UCSD-AML1 (cell line): Measurements from ENCODE around the gene GLIS2.

Experiments
- DNase-seq: peaks from one replicate; lab custom pipeline; 2025; ENCODE audit not compliant: unreplicated experiment; lab: John Stamatoyannopoulos, UW

The GLIS2 gene

GRCh38 chr16:4297480-4297879 is 18.4 kb upstream of the GLIS2 start:
- no peak for DNase-seq

DNA sequence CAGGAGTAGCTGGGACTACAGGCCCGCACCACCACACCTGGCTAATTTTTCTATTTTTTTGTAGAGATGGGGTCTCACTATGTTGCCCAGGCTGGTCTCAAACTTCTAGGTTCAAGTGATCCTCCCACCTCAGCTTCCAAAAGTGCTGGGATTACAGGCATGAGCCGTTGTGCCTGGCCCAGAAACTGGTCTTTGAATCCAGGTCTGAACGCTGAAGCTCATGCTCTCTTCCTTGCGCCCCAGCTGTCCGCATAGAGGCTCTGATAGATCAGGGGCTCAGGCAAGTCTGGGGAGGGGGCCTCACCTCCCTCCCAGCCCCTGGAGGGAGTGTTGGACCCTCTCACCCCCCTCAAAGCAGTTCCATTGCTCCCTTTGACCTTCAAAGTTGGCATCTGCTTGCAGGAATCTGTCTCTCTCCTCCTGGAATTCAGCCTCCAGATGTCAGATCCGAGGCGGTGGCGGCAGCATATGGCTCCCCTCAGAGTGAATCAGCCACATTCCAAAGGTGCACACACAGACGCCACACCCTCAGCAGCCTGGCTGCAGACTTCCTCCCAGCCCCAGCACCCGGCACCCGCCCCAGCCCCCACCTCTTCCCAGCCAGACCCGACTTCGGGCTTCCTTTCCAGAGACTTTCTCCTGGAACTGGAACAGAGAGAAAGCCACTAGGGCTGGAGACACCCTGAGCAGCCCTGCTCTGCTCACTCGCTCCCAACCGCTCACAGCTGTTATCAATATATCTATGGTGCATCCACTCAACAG is 16.9 kb upstream of the GLIS2 start:
- no peak for DNase-seq

DNA sequence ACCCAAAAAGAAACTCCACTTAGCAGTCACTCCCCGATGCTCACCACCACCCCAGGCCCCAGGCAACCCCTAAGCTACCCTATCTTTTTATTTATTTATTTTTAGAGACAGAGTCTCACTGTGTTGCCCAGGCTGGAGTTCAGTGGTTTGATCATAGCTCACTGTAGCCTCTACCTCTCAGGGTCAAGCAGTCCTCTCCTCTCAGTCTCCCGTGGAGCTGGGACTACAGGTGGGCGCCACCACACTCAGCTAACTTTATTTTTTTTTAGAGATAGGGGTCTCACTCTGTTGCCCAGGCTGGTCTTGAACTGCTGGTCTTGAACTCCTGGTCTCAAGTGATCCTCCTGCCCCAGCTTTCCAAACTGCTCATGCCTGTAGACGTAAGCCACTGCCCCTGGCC is 14.7 kb upstream of the GLIS2 start:
- DNase-seq, result no peak

GRCh38 chr16:4301968-4302367 is 13.9 kb upstream of the GLIS2 start:
- no peak for DNase-seq

DNA sequence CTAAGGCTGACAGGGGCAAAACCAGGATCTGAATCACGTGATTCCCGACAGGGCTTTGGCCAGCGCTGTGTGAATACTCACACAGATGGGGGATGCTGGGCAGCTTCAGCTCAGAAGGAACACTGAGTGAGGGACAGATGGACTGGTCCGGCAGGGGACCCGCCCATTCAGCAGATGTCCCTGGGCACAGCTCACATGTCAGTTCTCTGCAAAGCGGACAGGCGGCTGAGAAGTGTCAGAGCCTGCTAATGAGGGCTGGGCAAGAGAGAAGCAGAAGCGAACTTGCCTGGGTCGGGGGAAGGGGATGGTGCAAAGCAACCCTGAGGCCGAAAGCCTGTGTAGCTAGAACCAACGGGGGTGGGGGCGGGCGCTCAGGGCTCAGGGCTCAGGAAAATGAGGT is 11.9 kb upstream of the GLIS2 start:
- DNase-seq, result no peak

DNA sequence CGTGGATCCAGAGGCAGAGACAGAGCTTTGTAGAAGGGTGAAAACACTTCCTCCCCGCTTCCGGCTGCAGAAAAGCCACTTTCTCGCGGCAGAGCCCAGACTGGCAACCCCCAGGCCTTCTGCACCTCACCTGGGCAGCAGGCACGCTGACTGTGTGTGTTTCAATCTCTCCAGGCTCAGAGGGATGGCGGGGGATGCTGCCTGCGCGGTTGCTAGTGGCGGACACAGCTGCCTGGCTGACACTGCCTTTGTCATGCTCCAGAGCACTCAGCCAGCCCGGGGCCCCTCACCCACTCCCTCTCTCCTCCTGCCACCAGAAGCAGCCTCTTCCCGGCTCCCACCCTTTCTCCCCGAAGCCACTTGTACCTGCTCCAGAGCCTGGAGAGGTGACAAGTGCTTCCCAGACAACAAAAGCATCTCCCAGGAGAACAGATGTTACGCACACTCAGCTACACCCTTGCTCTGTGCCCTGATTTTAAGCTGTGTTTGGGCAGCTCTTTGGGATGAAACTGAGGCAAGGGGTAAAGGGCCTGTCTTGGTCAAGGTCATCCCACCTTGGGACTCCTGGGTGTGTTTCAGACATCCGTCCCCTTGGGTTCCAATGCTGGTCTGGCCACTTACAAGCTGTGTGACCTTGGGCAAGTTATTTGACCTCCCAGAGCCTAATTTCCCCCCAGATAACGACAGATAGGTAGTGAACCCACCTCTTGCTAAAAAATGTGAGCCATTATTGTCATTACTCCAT is 9.2 kb upstream of the GLIS2 start:
- no peak for DNase-seq

DNA sequence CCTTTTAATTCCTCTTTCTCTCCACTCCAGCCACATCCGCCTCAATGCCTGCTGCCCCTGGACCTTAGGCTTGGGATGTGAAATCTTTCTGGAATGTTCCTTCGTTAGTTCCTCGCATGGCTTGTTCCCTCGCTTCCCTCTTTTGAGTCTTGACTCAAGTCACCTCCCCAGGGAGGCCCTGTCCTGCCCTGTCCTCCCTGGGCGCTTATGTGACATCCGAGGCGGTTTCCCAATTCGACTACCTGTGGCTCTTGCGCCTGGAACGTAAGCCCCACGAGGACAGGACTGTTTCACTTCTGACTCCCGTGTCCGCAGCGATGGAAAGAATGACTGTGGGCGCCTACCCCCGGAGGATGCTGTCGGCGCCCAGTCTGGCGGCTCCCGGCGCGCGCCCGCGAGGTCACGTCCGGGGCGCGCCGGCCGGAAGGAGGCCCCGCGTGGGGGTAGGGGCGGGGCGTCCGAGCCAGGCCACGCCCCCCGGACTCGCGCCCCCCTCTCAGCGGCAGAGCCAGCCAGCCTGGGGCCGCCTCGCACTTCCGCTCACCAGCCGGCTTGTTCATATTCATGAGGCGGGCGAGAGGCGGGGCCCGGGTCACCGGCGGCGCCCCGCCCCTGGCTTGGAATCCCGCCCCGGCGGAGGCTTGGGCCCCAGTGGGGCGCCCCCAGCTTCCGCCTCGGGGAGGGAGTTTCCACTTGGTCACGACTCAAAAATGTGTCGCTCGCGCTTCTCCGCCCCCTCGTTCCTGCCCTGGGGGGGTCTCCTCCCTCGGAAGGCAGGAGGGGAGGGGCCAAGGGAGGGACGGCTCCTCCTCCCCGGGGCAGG is 8.4 kb upstream of the GLIS2 start:
- peak; percentile 98 for DNase-seq

DNA sequence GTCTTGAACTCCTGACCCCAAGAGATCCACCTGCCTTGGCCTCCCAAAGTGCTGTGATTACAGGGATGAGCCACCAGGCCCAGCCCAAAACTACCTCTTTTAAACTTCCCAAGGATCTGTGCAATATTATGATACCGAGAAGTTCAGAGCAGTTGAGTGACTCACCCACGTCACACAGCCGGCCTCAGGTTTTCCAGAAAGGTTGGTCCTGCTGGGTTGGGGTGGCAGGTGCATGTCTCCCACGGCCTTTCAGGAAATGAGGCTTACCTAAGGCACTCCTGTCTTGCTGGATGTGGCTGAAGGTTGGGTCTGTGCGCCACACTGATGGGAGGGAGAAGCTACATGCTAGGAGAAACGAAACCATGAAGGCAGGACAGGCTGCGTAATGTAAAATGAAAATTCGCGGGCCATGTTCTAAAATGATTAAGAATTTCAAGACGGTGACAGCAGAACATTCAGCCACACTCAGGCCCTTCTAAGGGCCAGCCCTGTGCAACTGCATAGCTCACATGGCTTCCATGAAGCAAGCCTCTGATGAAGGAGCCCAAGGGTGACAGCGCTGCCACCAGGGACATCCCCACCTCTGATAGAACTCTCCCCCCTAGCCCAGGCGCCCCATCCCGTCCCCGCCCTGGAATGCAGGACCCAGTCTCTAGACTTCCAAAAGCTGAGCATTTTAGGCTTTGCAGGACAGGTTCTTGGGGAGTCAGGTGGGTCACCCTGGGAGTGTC is 6.6 kb upstream of the GLIS2 start:
- no peak for DNase-seq

GRCh38 chr16:4309833-4310266 is 6.0 kb upstream of the GLIS2 start:
- DNase-seq, result peak; percentile 77

DNA sequence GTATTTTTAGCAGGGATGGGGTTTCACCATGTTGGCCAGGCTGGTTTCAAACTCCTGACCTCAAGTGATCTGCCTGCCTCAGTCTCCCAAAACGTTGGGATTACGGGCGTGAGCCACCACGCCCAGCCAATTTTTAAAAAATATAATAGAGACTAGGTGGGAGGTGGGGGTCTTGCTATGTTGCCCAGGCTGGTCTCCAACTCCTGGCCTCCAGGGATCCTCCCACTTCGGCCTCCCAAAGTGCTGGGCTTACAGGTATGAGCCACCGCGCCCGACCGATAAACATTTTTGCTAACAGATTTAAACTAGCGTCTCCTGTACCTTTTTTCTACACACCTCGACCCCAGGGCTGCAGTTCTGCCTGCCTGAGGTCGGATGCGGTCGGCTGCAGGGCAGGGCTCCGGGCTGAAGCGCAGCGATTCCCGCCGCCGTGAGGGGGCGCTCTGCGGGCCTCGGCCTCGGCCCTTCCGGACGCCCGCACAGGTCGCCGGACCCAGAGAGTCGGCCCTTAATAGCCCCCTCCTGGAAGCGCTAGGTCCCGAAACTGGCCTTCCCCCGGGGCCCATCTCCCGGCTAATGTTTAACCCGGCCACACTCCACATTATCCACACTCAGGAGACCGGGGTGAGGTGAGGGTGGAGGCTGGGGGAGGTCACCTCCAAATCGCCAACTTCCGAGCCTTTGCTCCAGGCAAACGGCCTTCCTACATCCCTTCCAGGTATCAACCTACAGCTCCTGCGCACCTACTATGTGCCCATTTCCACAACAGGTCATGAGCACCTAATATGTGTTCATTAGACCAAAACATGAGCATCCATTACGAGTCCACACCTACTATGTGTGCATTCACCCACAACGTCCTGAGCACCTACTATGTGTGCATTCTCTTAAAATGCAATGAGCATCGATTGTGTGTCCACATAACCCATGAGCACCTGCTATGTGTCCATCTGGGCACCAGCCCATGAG is 2.0 kb upstream of the GLIS2 start:
- DNase-seq, result peak; percentile 68

- DNase-seq, result no peak
Observed at GRCh38 chr16:4314532-4315185, 1.2 kb upstream of the GLIS2 start.

GRCh38 chr16:4316108-4316863 is 419 bp downstream of the GLIS2 start:
- no peak for DNase-seq

GRCh38 chr16:4316864-4317531 is 1.1 kb downstream of the GLIS2 start:
- no peak for DNase-seq

DNA sequence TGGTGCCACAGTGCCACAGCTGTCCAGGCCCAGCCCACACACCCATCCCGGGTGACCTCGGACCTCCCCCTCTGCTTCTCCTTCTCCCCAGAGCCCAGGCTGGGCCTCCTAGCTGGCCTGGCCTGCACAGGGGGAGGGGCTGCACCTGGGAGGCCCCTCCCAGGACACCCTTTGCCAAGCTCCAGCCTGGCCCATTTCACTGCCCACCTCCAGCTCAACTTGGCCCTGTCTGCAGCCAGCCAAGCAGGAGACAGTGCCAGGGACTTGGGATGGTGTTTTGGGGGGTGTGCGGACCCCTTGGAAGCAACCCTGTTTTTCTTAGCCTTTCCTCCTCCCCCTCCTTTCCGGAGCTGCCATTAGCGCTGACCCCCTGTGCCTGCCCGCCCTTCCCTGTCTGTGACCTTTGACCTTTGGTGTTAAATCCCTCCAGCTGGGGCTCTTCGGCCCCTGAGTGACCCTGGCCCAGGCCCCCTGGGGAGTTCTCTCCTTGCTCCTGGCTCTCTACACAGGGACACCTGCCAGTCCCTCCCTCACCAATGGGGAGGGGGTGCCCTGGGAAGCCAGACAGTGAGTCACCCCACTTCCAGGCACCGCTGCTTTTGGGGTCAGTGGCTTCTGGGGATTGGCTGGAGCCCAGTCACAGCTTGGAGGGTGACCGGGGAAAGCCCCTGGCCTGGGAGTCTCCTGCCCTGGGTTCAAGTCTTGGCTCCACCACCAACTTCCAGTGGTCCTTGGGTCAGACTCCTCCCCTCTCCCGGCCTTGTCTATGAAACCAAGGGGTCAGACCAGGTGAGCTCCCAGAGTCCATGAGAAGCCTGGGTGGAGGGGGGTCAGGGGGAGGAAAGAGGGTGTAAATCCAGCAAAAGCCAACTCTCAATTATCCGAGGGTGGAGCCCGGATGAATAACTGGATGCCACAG is 1.9 kb downstream of the GLIS2 start:
- no peak for DNase-seq

GRCh38 chr16:4318451-4318910 is 2.6 kb downstream of the GLIS2 start:
- no peak for DNase-seq

GRCh38 chr16:4318967-4319366 is 3.1 kb downstream of the GLIS2 start:
- DNase-seq, result no peak
